ENCODE measurements around the gene SEMA3D.

DNA sequence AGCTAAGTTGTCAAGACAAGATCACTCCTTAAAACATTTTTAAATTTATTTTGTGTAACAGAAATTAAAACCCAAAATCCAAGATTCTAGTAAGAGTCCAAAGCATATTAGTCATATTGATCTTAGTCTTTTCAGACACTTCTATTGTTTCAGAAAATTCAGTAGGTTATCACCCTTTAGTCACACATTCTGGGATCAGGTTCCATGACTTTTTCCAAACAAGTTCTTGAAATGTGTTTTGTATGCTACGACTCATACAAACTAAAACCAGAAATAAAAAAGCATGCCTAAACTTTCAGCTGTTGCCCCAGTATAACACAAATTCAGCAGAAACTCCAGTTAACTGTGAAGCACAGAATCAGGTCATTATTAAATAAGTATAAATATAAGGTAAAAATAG lies 10.7 kb downstream of the SEMA3D start:
- TF ChIP-seq POLR2A (IDR thresholded peaks at IDR 0.05; ENCODE audit: low read depth, low read length): no peak
- no peak for TF ChIP-seq POLR2AphosphoS5 (IDR thresholded peaks at IDR 0.05; ENCODE audit: low read depth, low read length)
- no peak for TF ChIP-seq TAF1 (IDR thresholded peaks at IDR 0.05; ENCODE audit: borderline replicate concordance, low read depth, low read length)
